ENCODE results near the gene NLGN1. TPM values are rescaled to one million over a fixed set of nuclear protein-coding genes. Genes with fewer than 3 reads are reported as not detected.

The NLGN1 gene
- total RNA-seq, 1 experiment from 2014 or later, result not detected

GRCh38 chr3:173395073-173395411 lies 2.5 kb upstream of the NLGN1 start:
- intact Hi-C loops (cut with micrococcal nuclease), result no loop called here
- H3K9ac ChIP-seq (ENCODE audit: low read length), result peak overlapping the region; percentile 51
- peak overlapping the region; percentile 52 to 61 for H3K4me3 ChIP-seq (replicated peaks in 1 of 2; ENCODE audit: low read depth in 1 of 2, low read length in 2 of 2)
- H3K4me2 ChIP-seq (ENCODE audit: low read length), result peak overlapping the region; percentile 69
- H3K4me1 ChIP-seq (ENCODE audit: control insufficient read depth in 1 of 2, insufficient read depth in 2 of 2, low read length in 2 of 2), result peaks cover 2 to 10% of the 10 kb centered on the region in 2 experiments; a peak in 1 of 4 replicates
- H3K27ac ChIP-seq (ENCODE audit: low read depth, low read length), result peak overlapping the region; percentile 50
- no peaks in the 10 kb centered on the region for H3K36me3 ChIP-seq (ENCODE audit: control insufficient read depth in 1 of 2, insufficient read depth in 2 of 2, low read length in 2 of 2)
- BruUV-seq (replicated peaks), result TSS peak; percentile 72
- ChIA-PET POLR2A (no interaction called here), CTCF (no interaction called here), RAD21 (ENCODE audit: low non-redundant PET in 1 of 2, low total read pairs in 2 of 2, uncharacterized antibody in 2 of 2, unreplicated experiment in 2 of 2) (no interaction called here)
- H2AFZ ChIP-seq (ENCODE audit: low read depth, low read length, poor library complexity, severe bottlenecking), result peak overlapping the region; percentile 59
- H3K27me3 ChIP-seq (ENCODE audit: insufficient read depth, low read length), result no peaks in the 10 kb centered on the region
- TF ChIP-seq ELF1 (IDR thresholded peaks at IDR 0.05; ENCODE audit: borderline replicate concordance, low read depth) (no peak), FOSL1 (IDR thresholded peaks at IDR 0.05; ENCODE audit: low read depth) (0 out of 2 replicates have a peak, but pooled peaks have one; percentile 1), JUND (IDR thresholded peaks at IDR 0.05) (0 out of 2 replicates have a peak, but pooled peaks have one; percentile 14)
- no peak for DNase-seq (ENCODE audit: low read depth, low spot score)
- peak; percentile 67 for ATAC-seq
- H4K20me1 ChIP-seq (ENCODE audit: insufficient read depth), result no peaks in the 10 kb centered on the region
- no peaks in the 10 kb centered on the region for H3K79me2 ChIP-seq (ENCODE audit: insufficient read depth, low read length)
- H3K9me2 ChIP-seq (ENCODE audit: insufficient read depth), result no peaks in the 10 kb centered on the region
- no peaks in the 10 kb centered on the region for H3K9me3 ChIP-seq (ENCODE audit: control insufficient read depth in 1 of 2, insufficient read depth in 1 of 2, low read depth in 1 of 2, low read length in 2 of 2)

- peak; percentile 95 for ATAC-seq
- no peaks in the 10 kb centered on the region for H3K36me3 ChIP-seq (ENCODE audit: control insufficient read depth in 1 of 2, insufficient read depth in 2 of 2, low read length in 2 of 2)
- no TSS peak for BruUV-seq (replicated peaks)
- no peaks in the 10 kb centered on the region for H3K27me3 ChIP-seq (ENCODE audit: insufficient read depth, low read length)
- peaks cover 2 to 10% of the 10 kb centered on the region in 2 experiments; a peak in 1 of 4 replicates for H3K4me1 ChIP-seq (ENCODE audit: control insufficient read depth in 1 of 2, insufficient read depth in 2 of 2, low read length in 2 of 2)
- TF ChIP-seq MAX (IDR thresholded peaks at IDR 0.05) (peak; percentile 79), POLR2AphosphoS5 (IDR thresholded peaks at IDR 0.05; ENCODE audit: low read depth, low read length) (peak; percentile 51), SRF (IDR thresholded peaks at IDR 0.05; ENCODE audit: low read depth) (no peak), ZBTB33 (IDR thresholded peaks at IDR 0.05; ENCODE audit: extremely low read depth, insufficient replicate concordance, low read length) (no peak)
- POLR2A ChIA-PET, result no interaction called here
- H3K9me2 ChIP-seq (ENCODE audit: insufficient read depth), result no peaks in the 10 kb centered on the region
- RAD21 ChIA-PET (ENCODE audit: low non-redundant PET in 1 of 2, low total read pairs in 2 of 2, uncharacterized antibody in 2 of 2, unreplicated experiment in 2 of 2), result no interaction called here
- H3K27ac ChIP-seq (ENCODE audit: low read depth, low read length), result peak overlapping the region; percentile 50
- peak overlapping the region; percentile 69 for H3K4me2 ChIP-seq (ENCODE audit: low read length)
- H3K9me3 ChIP-seq (ENCODE audit: control insufficient read depth in 1 of 2, insufficient read depth in 1 of 2, low read depth in 1 of 2, low read length in 2 of 2), result no peaks in the 10 kb centered on the region
- H3K4me3 ChIP-seq (replicated peaks in 1 of 2; ENCODE audit: low read depth in 1 of 2, low read length in 2 of 2), result peak overlapping the region; percentile 52 to 61
- DNase-seq (ENCODE audit: low read depth, low spot score), result peak; percentile 54
- peak overlapping the region; percentile 59 for H2AFZ ChIP-seq (ENCODE audit: low read depth, low read length, poor library complexity, severe bottlenecking)
- no peaks in the 10 kb centered on the region for H4K20me1 ChIP-seq (ENCODE audit: insufficient read depth)
- CTCF ChIA-PET, result no interaction called here
- H3K9ac ChIP-seq (ENCODE audit: low read length), result peak overlapping the region; percentile 51
- intact Hi-C loops (cut with micrococcal nuclease), result no loop called here
- no peaks in the 10 kb centered on the region for H3K79me2 ChIP-seq (ENCODE audit: insufficient read depth, low read length)
Observed at GRCh38 chr3:173395412-173396181, 1.9 kb upstream of the NLGN1 start.
